Inflammatory macrophage treated with lipopolysaccharide for 1 hour (primary cell): ENCODE results near the gene DPYSL4.
"Not testable (repeated sequence)": the region's sequence is repeated elsewhere in the genome, so short reads cannot be mapped to it uniquely, and the experiment has no call there.

Experiments
- DNase-seq, 2 donors: peaks; one replicate each; pipeline ENCODE4 v3.0.0-alpha.2; 2020 to 2022

Gene DPYSL4

DNA sequence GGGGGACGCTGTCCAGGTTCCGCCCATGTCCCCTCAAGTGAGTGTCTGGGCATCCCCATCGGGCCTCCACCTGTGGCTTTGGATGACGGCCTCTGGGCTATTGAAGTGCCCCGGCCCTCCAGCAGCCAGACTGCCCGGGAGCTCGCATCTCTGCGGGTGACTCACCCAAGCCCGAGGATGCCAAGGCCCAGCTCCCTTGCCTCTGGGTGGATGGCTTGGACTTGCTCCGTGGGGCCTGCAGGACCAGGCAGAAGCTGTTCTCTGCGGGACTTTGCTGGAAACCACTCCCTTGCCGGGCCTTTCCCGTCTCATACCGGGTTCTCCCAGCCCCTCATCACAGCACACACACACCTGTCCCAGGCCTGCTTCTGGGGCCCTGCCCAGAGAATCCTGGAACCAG, 22.4 kb downstream of the DPYSL4 start:
- DNase-seq = no peak

GRCh38 chr10:132209978-132210530, 23.3 kb downstream of the DPYSL4 start:
- no peak for DNase-seq

GRCh38 chr10:132210766-132211165, 24.0 kb downstream of the DPYSL4 start:
- DNase-seq = no peak

GRCh38 chr10:132211246-132211645, 24.5 kb downstream of the DPYSL4 start:
- DNase-seq = no peak

DNA sequence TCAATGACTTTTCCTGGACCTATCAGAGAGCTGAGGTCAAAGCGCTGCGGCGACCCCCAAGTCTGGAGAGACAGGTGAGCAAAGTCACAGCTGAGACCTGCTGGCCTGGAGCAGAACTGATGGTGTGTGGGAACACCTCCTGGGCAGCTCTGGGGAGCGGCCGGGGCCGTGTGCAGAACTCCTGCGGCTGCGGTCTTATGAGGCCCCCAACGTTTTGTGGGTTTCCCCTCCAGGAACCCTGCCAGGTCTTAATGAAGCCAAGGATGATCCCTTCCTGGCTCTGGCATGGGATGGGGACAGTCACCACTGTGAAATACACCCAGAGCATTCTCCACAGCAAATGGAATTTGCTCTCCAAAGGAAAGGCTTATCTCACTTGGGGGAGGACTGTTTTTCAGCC, 26.1 kb downstream of the DPYSL4 start:
- no peak for DNase-seq

DNA sequence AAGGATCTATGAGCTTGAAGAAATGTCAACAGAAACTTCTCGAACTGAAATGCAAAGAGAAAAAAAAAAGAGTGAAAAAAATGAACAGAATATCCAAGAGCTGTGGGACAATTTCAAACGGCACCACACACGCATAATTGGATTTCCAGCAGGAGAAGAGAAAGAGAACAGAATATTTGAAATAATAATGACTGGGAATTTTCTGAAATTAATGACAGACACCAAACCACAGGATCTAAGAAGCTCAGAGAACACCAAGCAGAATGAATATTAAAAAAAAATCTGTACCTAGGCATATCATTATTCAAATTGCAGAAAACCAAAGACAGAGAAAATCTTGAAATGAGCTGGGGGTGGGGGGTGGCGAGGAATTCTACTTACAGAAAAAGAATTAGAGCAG, 27.2 kb downstream of the DPYSL4 start:
- DNase-seq = no peak

DNA sequence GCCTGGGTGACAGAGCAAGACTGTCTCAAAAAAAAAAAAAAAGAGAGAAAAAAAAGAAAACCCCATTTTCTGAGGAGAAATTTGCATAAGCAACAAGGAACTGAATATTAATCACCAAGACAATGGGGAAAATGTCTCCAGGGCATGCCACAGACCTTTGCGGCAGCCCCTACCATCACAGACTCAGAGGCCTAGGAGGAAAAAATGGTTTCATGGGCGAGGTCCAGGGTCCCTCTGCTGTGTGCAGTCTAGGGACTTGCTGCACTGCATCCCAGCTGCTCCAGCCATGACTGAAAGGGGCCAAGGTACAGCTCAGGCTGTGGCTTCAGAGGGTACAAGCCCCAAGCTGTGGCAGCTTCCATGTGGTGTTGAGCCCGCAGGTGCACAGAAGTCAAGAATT, 29.7 kb downstream of the DPYSL4 start:
- DNase-seq = not testable (repeated sequence)

GRCh38 chr10:132219486-132219885, 32.7 kb downstream of the DPYSL4 start:
- no peak for DNase-seq

- no peak for DNase-seq
These were observed 33.3 kb downstream of the DPYSL4 start for GRCh38 chr10:132220061-132220460.

GRCh38 chr10:132220996-132221395, 34.2 kb downstream of the DPYSL4 start:
- not testable (repeated sequence) for DNase-seq

- DNase-seq = no peak
These were observed 36.0 kb downstream of the DPYSL4 start for GRCh38 chr10:132222726-132223125.

GRCh38 chr10:132223156-132223590, 36.4 kb downstream of the DPYSL4 start:
- DNase-seq = peak; percentile 74 to 87

- no peak for DNase-seq
These were observed 37.0 kb downstream of the DPYSL4 start for GRCh38 chr10:132223611-132224342.

DNA sequence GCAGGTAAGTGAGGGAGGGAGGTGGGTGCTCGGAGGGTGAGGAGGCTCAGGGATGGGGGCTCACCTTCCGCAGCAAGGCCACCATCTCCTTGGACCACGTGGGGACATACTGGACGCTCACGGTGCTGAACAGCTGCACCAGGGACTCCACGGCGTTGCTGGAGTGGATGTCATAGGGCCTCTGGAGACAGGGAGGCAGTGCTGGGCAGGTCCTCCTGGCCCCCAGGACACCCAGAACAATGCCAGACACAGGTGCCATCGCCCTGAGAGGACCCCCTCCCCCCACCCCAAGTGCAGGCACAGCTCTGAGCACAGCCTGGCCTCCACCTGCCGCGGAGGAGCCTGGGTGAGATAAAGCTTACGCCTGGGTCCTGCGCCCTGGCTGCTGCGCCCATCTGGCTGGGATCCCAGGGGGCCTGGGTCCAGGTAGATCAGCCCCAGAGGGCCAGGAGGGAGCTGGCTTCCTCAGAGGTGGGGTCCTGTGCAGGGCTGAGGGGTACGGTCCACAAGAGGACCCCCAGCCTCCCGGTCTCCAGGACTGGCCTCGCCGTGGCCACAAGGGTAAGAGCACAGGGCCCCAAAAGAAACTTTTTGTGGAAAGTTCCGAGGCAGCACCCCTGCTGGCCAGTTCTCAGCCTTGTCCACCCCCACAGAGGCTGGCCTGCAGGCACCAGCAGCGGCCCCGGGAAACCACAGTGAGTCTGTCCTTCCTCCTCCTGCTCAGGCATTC, 37.8 kb downstream of the DPYSL4 start:
- DNase-seq = peak; percentile 51 to 53

GRCh38 chr10:132225073-132225848, 38.5 kb downstream of the DPYSL4 start:
- DNase-seq = no peak

DNA sequence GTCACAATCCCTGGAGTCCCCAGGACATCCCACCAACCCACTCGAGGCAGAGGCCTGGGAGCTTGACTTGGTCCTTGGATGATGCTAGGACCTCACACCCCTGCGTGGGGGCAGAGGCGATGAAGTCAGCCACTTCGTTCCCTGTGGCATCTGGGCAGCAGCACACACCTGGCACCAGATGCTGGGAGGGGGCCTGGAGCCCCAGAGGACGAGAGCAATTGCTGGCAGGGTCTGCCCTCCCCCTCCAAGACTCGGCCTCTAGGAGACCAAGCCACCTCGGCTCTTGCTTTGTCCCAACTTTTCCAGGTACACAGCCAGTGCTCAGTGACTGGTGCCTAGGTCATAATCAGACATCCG, 39.1 kb downstream of the DPYSL4 start:
- no peak for DNase-seq

DNA sequence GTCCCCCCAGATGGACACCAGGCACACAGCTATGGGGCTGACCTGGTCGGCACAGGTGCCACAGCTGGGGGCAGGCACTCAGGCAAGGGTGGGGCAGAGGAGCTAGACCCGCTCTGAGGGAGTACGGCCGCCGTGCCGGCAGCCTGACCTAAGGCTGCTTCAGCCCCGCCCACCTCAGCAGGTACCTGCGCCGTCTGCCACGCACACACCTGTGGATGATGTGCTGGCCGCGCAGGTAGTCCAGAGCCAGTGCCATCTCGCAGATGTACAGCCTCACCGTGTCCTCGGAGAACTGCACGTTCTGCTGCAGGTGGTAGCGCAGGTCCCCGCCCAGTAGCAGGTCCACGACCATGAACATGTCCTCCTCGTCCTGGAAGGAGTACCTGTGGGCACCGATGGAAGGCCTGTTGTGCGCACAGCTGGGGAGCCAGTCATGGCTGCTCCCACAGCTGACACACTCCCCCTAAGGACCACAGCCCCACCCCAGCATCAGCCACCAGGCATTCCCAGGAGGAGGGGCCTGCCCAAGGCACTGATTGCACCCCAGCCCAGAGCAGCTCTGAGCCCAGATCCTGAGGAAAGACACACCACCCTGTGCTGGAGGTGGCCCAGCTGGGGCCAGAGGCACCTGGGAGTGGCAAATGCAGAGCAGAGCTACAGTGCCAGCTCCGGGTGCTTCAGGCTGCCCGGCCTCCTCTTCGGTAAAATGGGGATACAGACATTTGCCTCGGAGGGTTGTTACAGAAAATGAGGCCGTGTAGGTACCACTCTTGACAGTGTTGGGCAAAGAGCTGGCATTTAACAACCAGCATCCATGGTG, 40.0 kb downstream of the DPYSL4 start:
- no peak for DNase-seq

DNA sequence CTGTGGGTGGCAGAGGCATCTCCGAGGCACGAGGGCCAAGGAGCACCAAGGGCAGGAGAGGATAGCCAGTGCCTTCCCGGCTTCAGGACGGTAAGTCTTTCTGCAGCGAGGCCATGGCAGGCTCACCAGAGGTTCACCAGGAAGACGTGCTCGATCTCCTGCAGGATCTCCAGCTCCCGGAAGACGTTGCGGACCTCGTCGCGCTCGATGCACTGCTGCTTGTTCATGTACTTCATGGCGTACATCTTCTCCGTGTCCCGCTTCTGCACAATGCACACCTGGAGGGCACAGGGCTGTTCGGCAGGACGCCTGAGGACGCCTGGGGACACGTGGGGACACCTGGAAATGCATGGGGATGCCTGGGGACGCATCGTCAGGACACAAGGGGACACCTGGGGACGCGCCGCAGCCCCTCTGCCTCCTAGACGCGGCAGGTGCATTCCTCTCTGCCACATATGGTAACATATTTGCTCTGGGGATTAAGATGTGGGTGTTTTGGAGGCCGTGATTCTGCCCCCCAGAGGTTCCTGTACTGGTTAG, 41.2 kb downstream of the DPYSL4 start:
- no peak for DNase-seq

GRCh38 chr10:132228616-132229015, 41.9 kb downstream of the DPYSL4 start:
- DNase-seq = no peak

DNA sequence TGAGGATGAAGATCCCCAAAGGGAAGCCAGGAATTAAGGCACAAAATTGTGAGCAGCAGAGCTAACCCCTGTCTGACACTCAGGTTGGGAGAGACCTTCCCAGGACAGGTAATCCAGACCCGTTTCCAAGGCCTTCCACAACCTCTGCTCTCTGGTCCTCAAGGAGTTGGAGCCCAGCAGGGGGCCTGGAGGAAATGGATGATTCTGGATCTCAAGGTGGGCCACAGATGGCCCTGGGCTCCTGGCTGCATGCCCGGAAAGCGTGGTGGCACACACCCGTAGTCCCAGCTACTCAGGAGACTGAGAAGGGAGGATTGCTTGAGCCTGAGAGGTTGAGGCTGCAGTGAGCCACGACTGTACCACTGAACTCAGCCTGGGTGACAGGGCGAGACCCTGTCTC, 42.3 kb downstream of the DPYSL4 start:
- no peak for DNase-seq

DNA sequence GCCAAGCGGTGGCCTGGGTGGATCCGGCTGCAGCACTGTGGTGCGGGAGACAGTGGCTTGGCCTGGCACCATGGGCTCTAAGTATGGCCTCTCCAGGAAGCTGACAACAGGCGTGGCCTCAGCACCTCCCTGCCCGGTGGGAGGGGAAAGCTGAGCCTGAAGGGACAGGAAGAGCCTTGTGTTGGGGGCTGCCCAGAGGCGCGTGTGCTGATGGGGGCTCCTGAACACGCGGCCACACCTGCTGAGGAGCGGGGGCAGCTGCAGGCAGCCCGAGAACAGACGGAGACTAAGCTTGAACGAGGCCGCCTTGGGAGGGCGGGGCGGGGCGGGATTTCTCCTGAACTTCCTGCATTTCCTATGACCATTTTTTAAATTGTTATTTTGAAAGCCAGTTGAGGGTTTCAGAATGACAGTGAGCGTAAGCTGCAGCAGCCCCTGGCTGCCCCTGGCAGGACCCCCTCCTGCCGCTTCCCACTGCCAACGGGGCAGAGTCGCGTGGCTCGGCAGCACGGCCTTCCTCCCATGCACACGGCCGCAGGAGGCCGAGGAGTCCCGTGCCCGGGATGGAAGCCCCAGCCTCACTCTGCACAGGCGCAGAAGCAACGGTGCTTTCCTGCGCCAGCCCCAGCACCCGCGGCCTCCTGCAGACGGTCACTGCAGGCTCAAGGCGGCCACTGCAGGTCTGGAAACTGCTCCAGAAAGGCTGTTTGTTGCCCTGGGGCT, 43.2 kb downstream of the DPYSL4 start:
- peak; percentile 28 to 58 for DNase-seq
